Subcutaneous adipose tissue (tissue), 4 donors: Measurements from ENCODE around the gene GUCY1A1. TPM values are rescaled to one million over a fixed set of nuclear protein-coding genes. Genes with fewer than 3 reads are reported as not detected.

Experiments
- CTCF ChIP-seq: fragments of 450-650 bp; IDR thresholded peaks from one replicate; pipeline ENCODE4 v1.5.1; 2016; ENCODE audit warnings: low read depth, mild to moderate bottlenecking, control low read depth, antibody characterized with exemption, moderate library complexity
- total RNA-seq, 4 donors: library from RNA; depleted of rRNA; stranded (reverse); fragments of >200 nt; gene quantifications; one replicate each; pipeline ENCODE4 v1.1.0, GENCODE V29; 2016

The GUCY1A1 gene
- total RNA-seq, 4 donors from 2014 or later, result 3.2 to 21.1 (median 8.7) TPM

GRCh38 chr4:155768370-155768769 lies 101.7 kb downstream of the GUCY1A1 start:
- no peak for TF ChIP-seq CTCF

- TF ChIP-seq CTCF, result no peak
Observed at GRCh38 chr4:155769090-155769489, 102.4 kb downstream of the GUCY1A1 start.

GRCh38 chr4:155772459-155773195 lies 106.0 kb downstream of the GUCY1A1 start:
- no peak for TF ChIP-seq CTCF

GRCh38 chr4:155773196-155773800 lies 106.7 kb downstream of the GUCY1A1 start:
- TF ChIP-seq CTCF, result no peak

GRCh38 chr4:155774033-155774432 lies 107.4 kb downstream of the GUCY1A1 start:
- no peak for TF ChIP-seq CTCF

GRCh38 chr4:155777971-155778735 lies 111.5 kb downstream of the GUCY1A1 start:
- TF ChIP-seq CTCF, result no peak

GRCh38 chr4:155780775-155781174 lies 114.1 kb downstream of the GUCY1A1 start:
- TF ChIP-seq CTCF, result no peak
